H1 (cell line): ENCODE results near the gene SLC38A1. TPM values are rescaled to one million over a fixed set of nuclear protein-coding genes. Genes with fewer than 3 reads are reported as not detected.

Source experiments
- CTCF ChIA-PET: fragments of 300-600 bp; sonication (Branson Sonifier 250); formaldehyde crosslinking; loops from one replicate; lab custom pipeline; 2021; ENCODE audit not compliant: partially characterized antibody; lab: Charles Lee
- POLR2A ChIA-PET: fragments of 300-600 bp; sonication (Branson Sonifier 250); formaldehyde crosslinking; loops from one replicate; lab custom pipeline; 2021; ENCODE audit warnings: inconsistent platforms; ENCODE audit not compliant: partially characterized antibody; lab: Charles Lee
- DNase-seq, 2 experiments: peaks; one replicate each; pipeline versions ENCODE4 v3.0.0 to v3.0.0-alpha.2; 2010 to 2022; ENCODE audit warnings: low spot score in 2 of 2, low read depth in 1 of 2, mixed read lengths in 1 of 2
- FAIRE-seq: peaks from 2 replicates; lab custom pipeline; 2011; peaks lifted over from hg19 to GRCh38; lab: Jason Lieb, UNC
- H2AFZ ChIP-seq: 2 replicates; pipeline ENCODE4 v1.8.1; 2012; ENCODE audit warnings: low read length, inconsistent platforms
- H2AK5ac ChIP-seq: 2 replicates; pipeline ENCODE4 v1.6.1; 2013; ENCODE audit warnings: low read depth, low read length
- H2BK120ac ChIP-seq: replicated peaks from 2 replicates; pipeline ENCODE3; 2013; ENCODE audit warnings: low read depth, low read length, inconsistent platforms
- H2BK12ac ChIP-seq: 2 replicates; pipeline ENCODE4 v1.6.1; 2013; ENCODE audit warnings: low read depth, low read length
- H2BK15ac ChIP-seq: 2 replicates; pipeline ENCODE4 v1.6.1; 2013; ENCODE audit warnings: low read length
- H2BK20ac ChIP-seq: 2 replicates; pipeline ENCODE4 v1.6.1; 2013; ENCODE audit warnings: low read length
- H2BK5ac ChIP-seq: 2 replicates; pipeline ENCODE4 v1.6.1; 2013; ENCODE audit warnings: low read depth, low read length
- H3K14ac ChIP-seq: 2 replicates; pipeline ENCODE4 v1.6.1; 2013; ENCODE audit warnings: inconsistent platforms; ENCODE audit not compliant: insufficient read length
- H3K18ac ChIP-seq: 2 replicates; pipeline ENCODE4 v1.6.1; 2013; ENCODE audit warnings: low read length; ENCODE audit errors: extremely low read depth
- H3K23ac ChIP-seq: 2 replicates; pipeline ENCODE4 v1.6.1; 2013; ENCODE audit warnings: inconsistent platforms; ENCODE audit not compliant: insufficient read length
- H3K23me2 ChIP-seq: 2 replicates; pipeline ENCODE4 v1.6.1; 2013; ENCODE audit warnings: low read depth, low read length
- H3K27ac ChIP-seq: 2 replicates; pipeline ENCODE4 v1.6.1; 2011; ENCODE audit warnings: low read depth, low read length, inconsistent platforms
- H3K27me3 ChIP-seq, 4 experiments: replicated peaks in 1 of 4; 1 replicate in 1 of 4; 2 replicates in 3 of 4; pipeline versions ENCODE4 v1.6.1 to v1.8.1; 2011 to 2013; ENCODE audit warnings: low read length in 3 of 4, mild to moderate bottlenecking in 3 of 4, inconsistent platforms in 2 of 4, mixed read lengths in 2 of 4, moderate library complexity in 1 of 4; ENCODE audit not compliant: control insufficient read depth in 3 of 4, insufficient read depth in 3 of 4; ENCODE audit errors: extremely low read depth in 1 of 4
- H3K36me3 ChIP-seq, 4 experiments: 2 replicates each; pipeline versions ENCODE4 v1.6.1 to v1.8.1; 2011 to 2013; ENCODE audit warnings: mild to moderate bottlenecking in 4 of 4, low read length in 3 of 4, moderate library complexity in 2 of 4, control low read depth in 1 of 4, inconsistent platforms in 1 of 4; ENCODE audit not compliant: insufficient read depth in 4 of 4, control insufficient read depth in 2 of 4
- H3K4ac ChIP-seq: replicated peaks from 2 replicates; pipeline ENCODE3; 2013; ENCODE audit warnings: low read length, low read depth, mixed read lengths, inconsistent platforms; ENCODE audit not compliant: insufficient read length
- H3K4me1 ChIP-seq, 4 experiments: replicated peaks in 1 of 4; 1 replicate in 1 of 4; 2 replicates in 3 of 4; pipeline versions ENCODE4 v1.6.1 to v1.8.1; 2011 to 2013; ENCODE audit warnings: low read length in 3 of 4, inconsistent platforms in 2 of 4, mixed read lengths in 1 of 4; ENCODE audit not compliant: insufficient read depth in 4 of 4, control insufficient read depth in 3 of 4
- H3K4me2 ChIP-seq, 2 experiments: 2 replicates each; pipeline versions ENCODE4 v1.6.1 to v1.8.1; 2011 to 2013; ENCODE audit warnings: low read depth in 2 of 2, low read length in 2 of 2, control low read depth in 1 of 2, inconsistent platforms in 1 of 2, mild to moderate bottlenecking in 1 of 2; ENCODE audit not compliant: insufficient read depth in 1 of 2
- H3K4me3 ChIP-seq, 4 experiments: fragments of 200-600, 300-600 bp in 1 of 4; sonication (generic), shearing (Covaris generic), sonication (Bioruptor Twin) in 1 of 4; 2 replicates each; pipeline versions ENCODE4 v1.5.1 to v1.8.1; 2011 to 2016; ENCODE audit warnings: low read length in 4 of 4, low read depth in 3 of 4, control low read depth in 2 of 4, inconsistent platforms in 2 of 4, mild to moderate bottlenecking in 2 of 4, mixed read lengths in 1 of 4, moderate library complexity in 1 of 4; ENCODE audit not compliant: insufficient read depth in 2 of 4; ENCODE audit errors: extremely low read depth in 1 of 4
- H3K56ac ChIP-seq: replicated peaks from 2 replicates; pipeline ENCODE3; 2013; ENCODE audit warnings: low read depth, mild to moderate bottlenecking, mixed read lengths, low read length, inconsistent platforms; ENCODE audit not compliant: insufficient read length
- H3K79me1 ChIP-seq: 2 replicates; pipeline ENCODE4 v1.6.1; 2013; ENCODE audit warnings: low read depth, low read length, control low read depth
- H3K79me2 ChIP-seq, 2 experiments: 2 replicates each; pipeline versions ENCODE4 v1.6.1 to v1.8.1; 2012 to 2013; ENCODE audit warnings: low read length in 2 of 2, mild to moderate bottlenecking in 2 of 2, inconsistent platforms in 1 of 2; ENCODE audit not compliant: insufficient read depth in 2 of 2, control insufficient read depth in 1 of 2
- H3K9ac ChIP-seq, 4 experiments: replicated peaks in 1 of 4; 1 replicate in 1 of 4; 2 replicates in 3 of 4; pipeline versions ENCODE4 v1.6.1 to v1.8.1; 2011 to 2013; ENCODE audit warnings: low read depth in 3 of 4, low read length in 3 of 4, control low read depth in 2 of 4, mild to moderate bottlenecking in 2 of 4, moderate library complexity in 2 of 4, inconsistent platforms in 1 of 4; ENCODE audit errors: extremely low read depth in 1 of 4
- H3K9me3 ChIP-seq, 2 experiments: 2 replicates each; pipeline versions ENCODE4 v1.6.1 to v1.8.1; 2012 to 2013; ENCODE audit warnings: mild to moderate bottlenecking in 2 of 2, moderate library complexity in 2 of 2, control low read depth in 1 of 2, inconsistent platforms in 1 of 2, low read depth in 1 of 2, low read length in 1 of 2, mixed read lengths in 1 of 2; ENCODE audit not compliant: insufficient read depth in 2 of 2
- H4K20me1 ChIP-seq, 2 experiments: replicated peaks in 1 of 2; 2 replicates each; pipeline versions ENCODE3 to v1.8.1; 2011 to 2013; ENCODE audit warnings: inconsistent platforms in 2 of 2, low read length in 2 of 2, mild to moderate bottlenecking in 1 of 2; ENCODE audit not compliant: insufficient read depth in 2 of 2, control insufficient read depth in 1 of 2
- H4K5ac ChIP-seq: 2 replicates; pipeline ENCODE4 v1.6.1; 2013; ENCODE audit warnings: low read length, low read depth, mixed read lengths, inconsistent platforms; ENCODE audit not compliant: insufficient read length
- H4K8ac ChIP-seq: 2 replicates; pipeline ENCODE4 v1.8.0; 2013; ENCODE audit warnings: mild to moderate bottlenecking, moderate library complexity, low read length, inconsistent platforms; ENCODE audit not compliant: insufficient read depth; ENCODE audit errors: extremely low read depth
- H4K91ac ChIP-seq: replicated peaks from 2 replicates; pipeline ENCODE3; 2013; ENCODE audit warnings: low read length, mixed read lengths, inconsistent platforms; ENCODE audit not compliant: insufficient read length
- CBX5 ChIP-seq: fragments of 300-800, 300-1000 bp; sonication (generic); IDR thresholded peaks from 2 replicates; pipeline ENCODE4 v1.7.1; 2016; ENCODE audit warnings: antibody characterized with exemption, low read length, low read depth
- CEBPB ChIP-seq: IDR thresholded peaks from 2 replicates; pipeline ENCODE4 v1.6.1; 2012; ENCODE audit warnings: low read depth, low read length
- CREB1 ChIP-seq: IDR thresholded peaks from 2 replicates; pipeline ENCODE4 v1.6.1; 2012; ENCODE audit warnings: inconsistent platforms
- GTF2F1 ChIP-seq: IDR thresholded peaks from 2 replicates; pipeline ENCODE4 v1.6.1; 2012; ENCODE audit warnings: low read depth, low read length, improper control_type of control experiment, borderline replicate concordance
- NRF1 ChIP-seq: IDR thresholded peaks from 2 replicates; pipeline ENCODE4 v1.6.1; 2011; ENCODE audit warnings: mild to moderate bottlenecking, low read depth, low read length, improper control_type of control experiment
- POLR2A ChIP-seq, 2 experiments: IDR thresholded peaks; 1 replicate in 1 of 2; 2 replicates in 1 of 2; pipeline ENCODE4 v1.6.1; 2011; ENCODE audit warnings: low read depth in 2 of 2, low read length in 2 of 2, mild to moderate bottlenecking in 2 of 2; ENCODE audit errors: control extremely low read depth in 1 of 2
- POU5F1 ChIP-seq: IDR thresholded peaks from 2 replicates; pipeline ENCODE4 v1.6.1; 2011; ENCODE audit warnings: low read depth, mild to moderate bottlenecking, low read length, moderate library complexity
- RFX5 ChIP-seq: IDR thresholded peaks from 2 replicates; pipeline ENCODE4 v1.6.1; 2011; ENCODE audit warnings: low read depth, low read length, improper control_type of control experiment, borderline replicate concordance
- RNF2 ChIP-seq: fragments of 200-900, 300-1000 bp; sonication (generic); IDR thresholded peaks from 2 replicates; pipeline ENCODE4 v1.7.1; 2016; ENCODE audit warnings: borderline replicate concordance, low read depth, mild to moderate bottlenecking, antibody characterized with exemption, low read length; ENCODE audit not compliant: poor library complexity, severe bottlenecking; ENCODE audit errors: missing control alignments
- RXRA ChIP-seq: IDR thresholded peaks from 2 replicates; pipeline ENCODE4 v1.6.1; 2011; ENCODE audit warnings: low read depth, mild to moderate bottlenecking, low read length, moderate library complexity; ENCODE audit not compliant: insufficient read depth
- SP1 ChIP-seq: IDR thresholded peaks from 2 replicates; pipeline ENCODE4 v1.6.1; 2011; ENCODE audit warnings: low read depth, low read length
- YY1 ChIP-seq: IDR thresholded peaks from 2 replicates; pipeline ENCODE4 v1.6.1; 2011; ENCODE audit warnings: low read depth, mild to moderate bottlenecking, low read length
- WGBS, 2 experiments: shearing (Covaris generic) in 1 of 2; methylation state at CpG; one replicate each; pipeline versions ENCODE4 v1.1.6 to v1.1.7; 2013 to 2015; ENCODE audit warnings: low lambda C conversion rate in 2 of 2, mixed read lengths in 2 of 2, inconsistent platforms in 1 of 2, low coverage in 1 of 2, missing lambda C conversion rate in 1 of 2; ENCODE audit not compliant: insufficient replicate concordance in 2 of 2, insufficient coverage in 1 of 2, insufficient read length in 1 of 2; ENCODE audit errors: extremely low coverage in 1 of 2, missing lambda C conversion rate in 1 of 2; 5-methylcytosine and 5-hydroxymethylcytosine counted together
- polyA plus RNA-seq, 7 experiments: library from polyadenylated mRNA; depleted of rRNA in 3 of 7; stranded (reverse) in 5 of 7; unstranded in 2 of 7; fragments of >200 nt in 5 of 7; fragments of 200-250 nt in 2 of 7; gene quantifications; 1 replicate in 5 of 7; 2 replicates in 1 of 7; 4 replicates in 1 of 7; pipeline versions ENCODE4 v1.2.1 to v1.2.3, GENCODE V29; 2011 to 2013; ENCODE audit warnings: missing spikeins in 2 of 7, mixed read lengths in 2 of 7
- total RNA-seq: library from RNA; stranded (reverse); fragmentation: NEBNext Ultra II Directional; extraction: Animal tissue kit (Norgen Biotek cat#: 25700); gene quantifications from 2 replicates; pipeline ENCODE4 v1.2.1, GENCODE V29; 2021

Gene SLC38A1
- total and polyA plus RNA-seq, 2 of the 8 experiments (the other 6 are each of a cell fraction or from before 2014, with no cell fraction given): 83.4 to 242 TPM

- Histone ChIP-seq H2BK120ac (no peak overlapping the region), H2AK5ac (no peak overlapping the region), H3K79me2 (peaks cover 15 to 44% of the 10 kb centered on the region in 2 experiments), H3K56ac (no peak overlapping the region), H2BK20ac (no peak overlapping the region), H3K23ac (no peak overlapping the region), H3K9ac (no peak overlapping the region), H4K91ac (no peak overlapping the region), H3K23me2 (peaks cover 3% of the 10 kb centered on the region; the same call in 1 of the 2 replicates), H2BK12ac (no peak overlapping the region), H4K8ac (no peak overlapping the region), H3K4me3 (no peak overlapping the region), H3K14ac (no peak overlapping the region), H4K5ac (no peak overlapping the region), H3K9me3 (no peaks in the 10 kb centered on the region), H3K36me3 (peaks cover 0 to 6% (median 2%) of the 10 kb centered on the region in 4 experiments; a peak in 2 of 8 replicates), H2AFZ (no peak overlapping the region), H4K20me1 (no peaks in the 10 kb centered on the region), H2BK15ac (no peak overlapping the region), H3K27me3 (no peaks in the 10 kb centered on the region), H3K18ac (no peak overlapping the region), H3K4me2 (no peak overlapping the region; a peak in 1 of 4 replicates), H3K27ac (no peak overlapping the region), H3K4me1 (peaks cover 0 to 10% (median 4%) of the 10 kb centered on the region in 4 experiments; a peak in 3 of 7 replicates), H3K4ac (no peak overlapping the region), H2BK5ac (no peak overlapping the region), H3K79me1 (no peaks in the 10 kb centered on the region; the same call in 1 of the 2 replicates)
- WGBS, 2 experiments: 82% methylated on average over 2 of the region's 2 CpGs; no CpG with 5 or more reads in 1 of the 2 experiments
- FAIRE-seq (no peak), DNase-seq (no peak)
- TF ChIP-seq POLR2A (IDR thresholded peaks at IDR 0.05; ENCODE audit: control extremely low read depth in 1 of 2, low read depth in 2 of 2, low read length in 2 of 2) (no peak), CREB1 (no peak), RNF2 (no peak), RFX5 (no peak), GTF2F1 (no peak), NRF1 (no peak), RXRA (no peak), SP1 (no peak), CEBPB (no peak), POU5F1 (no peak), CBX5 (no peak), YY1 (no peak)
- POLR2A ChIA-PET: interaction anchor here (1.2 to 10.3 kb wide), 6 partner anchors 9 to 94 kb away, joined by 3 to 198 read pairs (median 38); no protein-coding TSS in a partner anchor
- CTCF ChIA-PET: interaction anchor here (0.6 to 2.3 kb wide), 3 partner anchors 8 to 105 kb away, joined by 3 to 10 read pairs (median 3); no protein-coding TSS in a partner anchor
These were observed 3.0 kb upstream of the SLC38A1 start for GRCh38 chr12:46271863-46272262.
